ENCODE measurements around the gene PCIF1. TPM values are rescaled to one million over a fixed set of nuclear protein-coding genes. Genes with fewer than 3 reads are reported as not detected.
A peak's percentile ranks its signal among the peaks of the same experiment; 100 is the strongest.

The PCIF1 gene
- total and polyA plus RNA-seq, 9 of the 15 experiments (the other 6 are each of a cell fraction or from before 2014, with no cell fraction given): 5.8 to 29.4 (median 11.3) TPM

DNA sequence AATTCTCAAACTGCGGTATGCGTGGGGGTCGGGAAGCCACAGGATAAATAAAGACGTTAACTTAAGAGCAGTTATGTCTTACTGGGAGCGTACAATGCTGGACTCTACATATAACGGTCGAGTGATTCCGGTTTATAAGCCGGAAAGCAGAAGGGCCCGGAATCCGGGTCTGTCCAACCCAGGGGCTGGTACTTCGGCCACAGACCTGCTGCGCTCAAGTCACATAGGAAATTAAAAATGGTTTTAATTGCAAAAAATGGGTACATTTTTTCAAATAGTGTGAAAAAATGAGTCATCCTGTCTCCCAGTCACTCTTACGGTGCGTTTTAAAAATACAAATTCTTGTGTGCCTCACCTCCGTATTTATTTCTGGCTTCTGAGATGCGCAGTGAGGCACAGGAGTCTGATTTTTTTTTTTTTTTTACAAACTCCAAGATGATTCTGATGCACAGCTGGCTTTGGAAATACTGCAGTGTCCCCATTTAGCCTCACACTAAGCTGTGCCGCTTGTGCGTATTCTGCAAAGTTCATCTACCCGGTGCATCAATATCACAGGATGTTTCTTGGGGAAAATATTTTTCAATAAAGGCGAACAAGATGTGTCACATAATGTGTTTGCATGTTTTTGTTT is 1.0 kb downstream of the PCIF1 start (continued):
- TF ChIP-seq, protein P1, sequence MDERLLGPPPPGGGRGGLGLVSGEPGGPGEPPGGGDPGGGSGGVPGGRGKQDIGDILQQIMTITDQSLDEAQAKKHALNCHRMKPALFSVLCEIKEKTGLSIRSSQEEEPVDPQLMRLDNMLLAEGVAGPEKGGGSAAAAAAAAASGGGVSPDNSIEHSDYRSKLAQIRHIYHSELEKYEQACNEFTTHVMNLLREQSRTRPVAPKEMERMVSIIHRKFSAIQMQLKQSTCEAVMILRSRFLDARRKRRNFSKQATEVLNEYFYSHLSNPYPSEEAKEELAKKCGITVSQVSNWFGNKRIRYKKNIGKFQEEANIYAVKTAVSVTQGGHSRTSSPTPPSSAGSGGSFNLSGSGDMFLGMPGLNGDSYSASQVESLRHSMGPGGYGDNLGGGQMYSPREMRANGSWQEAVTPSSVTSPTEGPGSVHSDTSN (CRISPR knock-in tag; IDR thresholded peaks at IDR 0.05; ENCODE audit: low read depth): no peak
- TF ChIP-seq, protein P1 (tag; conservative IDR thresholded peaks at IDR 0.05; ENCODE audit: low read depth): 0 out of 2 replicates have a peak, but pooled peaks have one; percentile 17
- TF ChIP-seq, protein P2, sequence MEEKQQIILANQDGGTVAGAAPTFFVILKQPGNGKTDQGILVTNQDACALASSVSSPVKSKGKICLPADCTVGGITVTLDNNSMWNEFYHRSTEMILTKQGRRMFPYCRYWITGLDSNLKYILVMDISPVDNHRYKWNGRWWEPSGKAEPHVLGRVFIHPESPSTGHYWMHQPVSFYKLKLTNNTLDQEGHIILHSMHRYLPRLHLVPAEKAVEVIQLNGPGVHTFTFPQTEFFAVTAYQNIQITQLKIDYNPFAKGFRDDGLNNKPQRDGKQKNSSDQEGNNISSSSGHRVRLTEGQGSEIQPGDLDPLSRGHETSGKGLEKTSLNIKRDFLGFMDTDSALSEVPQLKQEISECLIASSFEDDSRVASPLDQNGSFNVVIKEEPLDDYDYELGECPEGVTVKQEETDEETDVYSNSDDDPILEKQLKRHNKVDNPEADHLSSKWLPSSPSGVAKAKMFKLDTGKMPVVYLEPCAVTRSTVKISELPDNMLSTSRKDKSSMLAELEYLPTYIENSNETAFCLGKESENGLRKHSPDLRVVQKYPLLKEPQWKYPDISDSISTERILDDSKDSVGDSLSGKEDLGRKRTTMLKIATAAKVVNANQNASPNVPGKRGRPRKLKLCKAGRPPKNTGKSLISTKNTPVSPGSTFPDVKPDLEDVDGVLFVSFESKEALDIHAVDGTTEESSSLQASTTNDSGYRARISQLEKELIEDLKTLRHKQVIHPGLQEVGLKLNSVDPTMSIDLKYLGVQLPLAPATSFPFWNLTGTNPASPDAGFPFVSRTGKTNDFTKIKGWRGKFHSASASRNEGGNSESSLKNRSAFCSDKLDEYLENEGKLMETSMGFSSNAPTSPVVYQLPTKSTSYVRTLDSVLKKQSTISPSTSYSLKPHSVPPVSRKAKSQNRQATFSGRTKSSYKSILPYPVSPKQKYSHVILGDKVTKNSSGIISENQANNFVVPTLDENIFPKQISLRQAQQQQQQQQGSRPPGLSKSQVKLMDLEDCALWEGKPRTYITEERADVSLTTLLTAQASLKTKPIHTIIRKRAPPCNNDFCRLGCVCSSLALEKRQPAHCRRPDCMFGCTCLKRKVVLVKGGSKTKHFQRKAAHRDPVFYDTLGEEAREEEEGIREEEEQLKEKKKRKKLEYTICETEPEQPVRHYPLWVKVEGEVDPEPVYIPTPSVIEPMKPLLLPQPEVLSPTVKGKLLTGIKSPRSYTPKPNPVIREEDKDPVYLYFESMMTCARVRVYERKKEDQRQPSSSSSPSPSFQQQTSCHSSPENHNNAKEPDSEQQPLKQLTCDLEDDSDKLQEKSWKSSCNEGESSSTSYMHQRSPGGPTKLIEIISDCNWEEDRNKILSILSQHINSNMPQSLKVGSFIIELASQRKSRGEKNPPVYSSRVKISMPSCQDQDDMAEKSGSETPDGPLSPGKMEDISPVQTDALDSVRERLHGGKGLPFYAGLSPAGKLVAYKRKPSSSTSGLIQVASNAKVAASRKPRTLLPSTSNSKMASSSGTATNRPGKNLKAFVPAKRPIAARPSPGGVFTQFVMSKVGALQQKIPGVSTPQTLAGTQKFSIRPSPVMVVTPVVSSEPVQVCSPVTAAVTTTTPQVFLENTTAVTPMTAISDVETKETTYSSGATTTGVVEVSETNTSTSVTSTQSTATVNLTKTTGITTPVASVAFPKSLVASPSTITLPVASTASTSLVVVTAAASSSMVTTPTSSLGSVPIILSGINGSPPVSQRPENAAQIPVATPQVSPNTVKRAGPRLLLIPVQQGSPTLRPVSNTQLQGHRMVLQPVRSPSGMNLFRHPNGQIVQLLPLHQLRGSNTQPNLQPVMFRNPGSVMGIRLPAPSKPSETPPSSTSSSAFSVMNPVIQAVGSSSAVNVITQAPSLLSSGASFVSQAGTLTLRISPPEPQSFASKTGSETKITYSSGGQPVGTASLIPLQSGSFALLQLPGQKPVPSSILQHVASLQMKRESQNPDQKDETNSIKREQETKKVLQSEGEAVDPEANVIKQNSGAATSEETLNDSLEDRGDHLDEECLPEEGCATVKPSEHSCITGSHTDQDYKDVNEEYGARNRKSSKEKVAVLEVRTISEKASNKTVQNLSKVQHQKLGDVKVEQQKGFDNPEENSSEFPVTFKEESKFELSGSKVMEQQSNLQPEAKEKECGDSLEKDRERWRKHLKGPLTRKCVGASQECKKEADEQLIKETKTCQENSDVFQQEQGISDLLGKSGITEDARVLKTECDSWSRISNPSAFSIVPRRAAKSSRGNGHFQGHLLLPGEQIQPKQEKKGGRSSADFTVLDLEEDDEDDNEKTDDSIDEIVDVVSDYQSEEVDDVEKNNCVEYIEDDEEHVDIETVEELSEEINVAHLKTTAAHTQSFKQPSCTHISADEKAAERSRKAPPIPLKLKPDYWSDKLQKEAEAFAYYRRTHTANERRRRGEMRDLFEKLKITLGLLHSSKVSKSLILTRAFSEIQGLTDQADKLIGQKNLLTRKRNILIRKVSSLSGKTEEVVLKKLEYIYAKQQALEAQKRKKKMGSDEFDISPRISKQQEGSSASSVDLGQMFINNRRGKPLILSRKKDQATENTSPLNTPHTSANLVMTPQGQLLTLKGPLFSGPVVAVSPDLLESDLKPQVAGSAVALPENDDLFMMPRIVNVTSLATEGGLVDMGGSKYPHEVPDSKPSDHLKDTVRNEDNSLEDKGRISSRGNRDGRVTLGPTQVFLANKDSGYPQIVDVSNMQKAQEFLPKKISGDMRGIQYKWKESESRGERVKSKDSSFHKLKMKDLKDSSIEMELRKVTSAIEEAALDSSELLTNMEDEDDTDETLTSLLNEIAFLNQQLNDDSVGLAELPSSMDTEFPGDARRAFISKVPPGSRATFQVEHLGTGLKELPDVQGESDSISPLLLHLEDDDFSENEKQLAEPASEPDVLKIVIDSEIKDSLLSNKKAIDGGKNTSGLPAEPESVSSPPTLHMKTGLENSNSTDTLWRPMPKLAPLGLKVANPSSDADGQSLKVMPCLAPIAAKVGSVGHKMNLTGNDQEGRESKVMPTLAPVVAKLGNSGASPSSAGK (IDR thresholded peaks at IDR 0.05): no peak
- no peak for TF ChIP-seq POLR2AphosphoS2 (IDR thresholded peaks at IDR 0.05; ENCODE audit: low read length)
- TF ChIP-seq, protein P3, sequence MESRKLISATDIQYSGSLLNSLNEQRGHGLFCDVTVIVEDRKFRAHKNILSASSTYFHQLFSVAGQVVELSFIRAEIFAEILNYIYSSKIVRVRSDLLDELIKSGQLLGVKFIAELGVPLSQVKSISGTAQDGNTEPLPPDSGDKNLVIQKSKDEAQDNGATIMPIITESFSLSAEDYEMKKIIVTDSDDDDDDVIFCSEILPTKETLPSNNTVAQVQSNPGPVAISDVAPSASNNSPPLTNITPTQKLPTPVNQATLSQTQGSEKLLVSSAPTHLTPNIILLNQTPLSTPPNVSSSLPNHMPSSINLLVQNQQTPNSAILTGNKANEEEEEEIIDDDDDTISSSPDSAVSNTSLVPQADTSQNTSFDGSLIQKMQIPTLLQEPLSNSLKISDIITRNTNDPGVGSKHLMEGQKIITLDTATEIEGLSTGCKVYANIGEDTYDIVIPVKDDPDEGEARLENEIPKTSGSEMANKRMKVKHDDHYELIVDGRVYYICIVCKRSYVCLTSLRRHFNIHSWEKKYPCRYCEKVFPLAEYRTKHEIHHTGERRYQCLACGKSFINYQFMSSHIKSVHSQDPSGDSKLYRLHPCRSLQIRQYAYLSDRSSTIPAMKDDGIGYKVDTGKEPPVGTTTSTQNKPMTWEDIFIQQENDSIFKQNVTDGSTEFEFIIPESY (CRISPR knock-in tag; IDR thresholded peaks at IDR 0.05): no peak
- TF ChIP-seq KDM1A (IDR thresholded peaks at IDR 0.05): peak; percentile 99
- TF ChIP-seq JUN (IDR thresholded peaks at IDR 0.05; ENCODE audit: borderline replicate concordance, low read depth, low read length): 0 out of 2 replicates have a peak, but pooled peaks have one; percentile 8
- TF ChIP-seq JUN (CRISPR knock-in tag; IDR thresholded peaks at IDR 0.05; ENCODE audit: borderline replicate concordance): no peak; the same call in 1 of the 2 replicates
- TF ChIP-seq HNRNPLL (IDR thresholded peaks at IDR 0.05; ENCODE audit: low read depth, low read length, poor library complexity, severe bottlenecking): peak; percentile 14

Data from K562 (cell line).